Measurements from ENCODE around the gene SRPK3. TPM values are rescaled to one million over a fixed set of nuclear protein-coding genes. Genes with fewer than 3 reads are reported as not detected.
A peak's percentile ranks its signal among the peaks of the same experiment; 100 is the strongest.

Gene SRPK3
- total RNA-seq, 1 experiment from 2014 or later: 1.6 TPM

GRCh38 chrX:153766098-153766817 lies 14.6 kb upstream of the SRPK3 start:
- BruUV-seq (replicated peaks): no TSS peak
- ChIA-PET POLR2A (no interaction called here), CTCF (interaction anchor here (1.4 kb wide), 1 partner anchor 180 kb away, joined by 8 read pairs; no protein-coding TSS in a partner anchor)
- H3K4me1 ChIP-seq (ENCODE audit: control insufficient read depth, insufficient read depth, low read length): peaks cover 25% of the 10 kb centered on the region
- peak overlapping the region; percentile 81 for H3K27ac ChIP-seq (ENCODE audit: low read length)
- H3K9me3 ChIP-seq (ENCODE audit: control insufficient read depth, insufficient read depth, low read depth, low read length): no peaks in the 10 kb centered on the region
- no peak for TF ChIP-seq SIN3A (IDR thresholded peaks at IDR 0.05; ENCODE audit: borderline replicate concordance, insufficient read depth, low read depth, low read length)
- TF ChIP-seq, protein P1, sequence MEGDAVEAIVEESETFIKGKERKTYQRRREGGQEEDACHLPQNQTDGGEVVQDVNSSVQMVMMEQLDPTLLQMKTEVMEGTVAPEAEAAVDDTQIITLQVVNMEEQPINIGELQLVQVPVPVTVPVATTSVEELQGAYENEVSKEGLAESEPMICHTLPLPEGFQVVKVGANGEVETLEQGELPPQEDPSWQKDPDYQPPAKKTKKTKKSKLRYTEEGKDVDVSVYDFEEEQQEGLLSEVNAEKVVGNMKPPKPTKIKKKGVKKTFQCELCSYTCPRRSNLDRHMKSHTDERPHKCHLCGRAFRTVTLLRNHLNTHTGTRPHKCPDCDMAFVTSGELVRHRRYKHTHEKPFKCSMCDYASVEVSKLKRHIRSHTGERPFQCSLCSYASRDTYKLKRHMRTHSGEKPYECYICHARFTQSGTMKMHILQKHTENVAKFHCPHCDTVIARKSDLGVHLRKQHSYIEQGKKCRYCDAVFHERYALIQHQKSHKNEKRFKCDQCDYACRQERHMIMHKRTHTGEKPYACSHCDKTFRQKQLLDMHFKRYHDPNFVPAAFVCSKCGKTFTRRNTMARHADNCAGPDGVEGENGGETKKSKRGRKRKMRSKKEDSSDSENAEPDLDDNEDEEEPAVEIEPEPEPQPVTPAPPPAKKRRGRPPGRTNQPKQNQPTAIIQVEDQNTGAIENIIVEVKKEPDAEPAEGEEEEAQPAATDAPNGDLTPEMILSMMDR (IDR thresholded peaks at IDR 0.05): no peak
- no peaks in the 10 kb centered on the region for H3K27me3 ChIP-seq (ENCODE audit: control insufficient read depth, insufficient read depth, low read length)
- DNase-seq (ENCODE audit: low read depth, low spot score) (no peak), ATAC-seq (peak; percentile 71)
- in situ Hi-C loops (cut with HindIII; ENCODE audit: low pct_unique_long_range_greater_than_20kb, low sequenced_read_pairs): no loop called here
- intact Hi-C loops (cut with micrococcal nuclease; ENCODE audit: unreplicated experiment): loop anchor here (10.0 kb wide), 2 partner anchors 119 to 159 kb away; partner anchors contain the start of genes ARHGAP4 and L1CAM
- H3K4me3 ChIP-seq (ENCODE audit: low read depth in 2 of 2, low read length in 2 of 2): peak overlapping the region; percentile 30 to 48
- no peaks in the 10 kb centered on the region for H3K36me3 ChIP-seq (ENCODE audit: control insufficient read depth, insufficient read depth, low read length)

- no peaks in the 10 kb centered on the region for H3K36me3 ChIP-seq (ENCODE audit: control insufficient read depth, insufficient read depth, low read length)
- intact Hi-C loops (cut with micrococcal nuclease; ENCODE audit: unreplicated experiment): loop anchor here (10.0 kb wide), 2 partner anchors 118 to 158 kb away; partner anchors contain the start of genes ARHGAP4 and L1CAM
- in situ Hi-C loops (cut with HindIII; ENCODE audit: low pct_unique_long_range_greater_than_20kb, low sequenced_read_pairs): no loop called here
- ChIA-PET POLR2A (no interaction called here), CTCF (no interaction called here)
- BruUV-seq (replicated peaks): no TSS peak
- no peaks in the 10 kb centered on the region for H3K9me3 ChIP-seq (ENCODE audit: control insufficient read depth, insufficient read depth, low read depth, low read length)
- DNase-seq (ENCODE audit: low read depth, low spot score): no peak
- no peak for ATAC-seq
- H3K27ac ChIP-seq (ENCODE audit: low read length): 0 out of 2 replicates have a peak overlapping the region, but pooled peaks have one; percentile 1
- H3K4me3 ChIP-seq (ENCODE audit: low read depth in 2 of 2, low read length in 2 of 2): no peak overlapping the region
- no peaks in the 10 kb centered on the region for H3K27me3 ChIP-seq (ENCODE audit: control insufficient read depth, insufficient read depth, low read length)
- TF ChIP-seq TCF7L2 (IDR thresholded peaks at IDR 0.05; ENCODE audit: low read depth, low read length): no peak
- no peak for TF ChIP-seq POLR2AphosphoS5 (IDR thresholded peaks at IDR 0.05; ENCODE audit: low read depth, low read length)
- TF ChIP-seq, protein P2, sequence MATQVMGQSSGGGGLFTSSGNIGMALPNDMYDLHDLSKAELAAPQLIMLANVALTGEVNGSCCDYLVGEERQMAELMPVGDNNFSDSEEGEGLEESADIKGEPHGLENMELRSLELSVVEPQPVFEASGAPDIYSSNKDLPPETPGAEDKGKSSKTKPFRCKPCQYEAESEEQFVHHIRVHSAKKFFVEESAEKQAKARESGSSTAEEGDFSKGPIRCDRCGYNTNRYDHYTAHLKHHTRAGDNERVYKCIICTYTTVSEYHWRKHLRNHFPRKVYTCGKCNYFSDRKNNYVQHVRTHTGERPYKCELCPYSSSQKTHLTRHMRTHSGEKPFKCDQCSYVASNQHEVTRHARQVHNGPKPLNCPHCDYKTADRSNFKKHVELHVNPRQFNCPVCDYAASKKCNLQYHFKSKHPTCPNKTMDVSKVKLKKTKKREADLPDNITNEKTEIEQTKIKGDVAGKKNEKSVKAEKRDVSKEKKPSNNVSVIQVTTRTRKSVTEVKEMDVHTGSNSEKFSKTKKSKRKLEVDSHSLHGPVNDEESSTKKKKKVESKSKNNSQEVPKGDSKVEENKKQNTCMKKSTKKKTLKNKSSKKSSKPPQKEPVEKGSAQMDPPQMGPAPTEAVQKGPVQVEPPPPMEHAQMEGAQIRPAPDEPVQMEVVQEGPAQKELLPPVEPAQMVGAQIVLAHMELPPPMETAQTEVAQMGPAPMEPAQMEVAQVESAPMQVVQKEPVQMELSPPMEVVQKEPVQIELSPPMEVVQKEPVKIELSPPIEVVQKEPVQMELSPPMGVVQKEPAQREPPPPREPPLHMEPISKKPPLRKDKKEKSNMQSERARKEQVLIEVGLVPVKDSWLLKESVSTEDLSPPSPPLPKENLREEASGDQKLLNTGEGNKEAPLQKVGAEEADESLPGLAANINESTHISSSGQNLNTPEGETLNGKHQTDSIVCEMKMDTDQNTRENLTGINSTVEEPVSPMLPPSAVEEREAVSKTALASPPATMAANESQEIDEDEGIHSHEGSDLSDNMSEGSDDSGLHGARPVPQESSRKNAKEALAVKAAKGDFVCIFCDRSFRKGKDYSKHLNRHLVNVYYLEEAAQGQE (IDR thresholded peaks at IDR 0.05; ENCODE audit: insufficient read depth in 1 of 2, low read depth in 2 of 2, low read length in 1 of 2): no peak
- H3K4me1 ChIP-seq (ENCODE audit: control insufficient read depth, insufficient read depth, low read length): peaks cover 25% of the 10 kb centered on the region
Observed at GRCh38 chrX:153766871-153767673, 13.8 kb upstream of the SRPK3 start.

Data from Panc1 (cell line).